Measurements from ENCODE around the gene FAAP20. TPM values are rescaled to one million over a fixed set of nuclear protein-coding genes. Genes with fewer than 3 reads are reported as not detected.

Gene FAAP20
- total RNA-seq, 1 experiment from 2014 or later, result 112 TPM

- TF ChIP-seq EZH2 (IDR thresholded peaks at IDR 0.05) (no peak), JUND (IDR thresholded peaks at IDR 0.05) (no peak), SP1 (IDR thresholded peaks at IDR 0.05; ENCODE audit: low read depth) (no peak), RAD21 (IDR thresholded peaks at IDR 0.05; ENCODE audit: low read depth) (no peak), FOSL1 (IDR thresholded peaks at IDR 0.05; ENCODE audit: low read depth) (no peak), ELF1 (IDR thresholded peaks at IDR 0.05; ENCODE audit: borderline replicate concordance, low read depth) (no peak), MAX (IDR thresholded peaks at IDR 0.05) (no peak)
- Histone ChIP-seq H3K9me2 (ENCODE audit: insufficient read depth) (no peaks in the 10 kb centered on the region), H3K4me1 (ENCODE audit: control insufficient read depth in 1 of 2, insufficient read depth in 2 of 2, low read length in 2 of 2) (no peaks in the 10 kb centered on the region), H3K36me3 (ENCODE audit: control insufficient read depth in 1 of 2, insufficient read depth in 2 of 2, low read length in 2 of 2) (peaks cover 2 to 3% of the 10 kb centered on the region in 2 experiments; a peak in 2 of 4 replicates), H3K27me3 (ENCODE audit: insufficient read depth, low read length) (no peaks in the 10 kb centered on the region), H3K27ac (ENCODE audit: low read depth, low read length) (no peak overlapping the region), H4K20me1 (ENCODE audit: insufficient read depth) (no peaks in the 10 kb centered on the region), H3K79me2 (ENCODE audit: insufficient read depth, low read length) (no peaks in the 10 kb centered on the region), H3K4me2 (ENCODE audit: low read length) (no peak overlapping the region), H2AFZ (ENCODE audit: low read depth, low read length, poor library complexity, severe bottlenecking) (no peak overlapping the region), H3K9ac (ENCODE audit: low read length) (no peak overlapping the region), H3K9me3 (ENCODE audit: control insufficient read depth in 1 of 2, insufficient read depth in 1 of 2, low read depth in 1 of 2, low read length in 2 of 2) (peaks cover 0 to 4% of the 10 kb centered on the region in 2 experiments; a peak in 1 of 4 replicates), H3K4me3 (replicated peaks in 1 of 2; ENCODE audit: low read depth in 1 of 2, low read length in 2 of 2) (no peak overlapping the region)
- ChIA-PET RAD21 (ENCODE audit: low non-redundant PET in 1 of 2, low total read pairs in 2 of 2, uncharacterized antibody in 2 of 2, unreplicated experiment in 2 of 2) (no interaction called here), CTCF (no interaction called here), POLR2A (no interaction called here)
- DNase-seq (ENCODE audit: low read depth, low spot score), result no peak
- no TSS peak for BruUV-seq (replicated peaks)
- ATAC-seq, result no peak
- intact Hi-C loops (cut with micrococcal nuclease), result no loop called here
These were observed 36.7 kb downstream of the FAAP20 start for GRCh38 chr1:2157856-2158255.

GRCh38 chr1:2156866-2157265 lies 37.7 kb downstream of the FAAP20 start:
- peaks cover 0 to 2% of the 10 kb centered on the region in 2 experiments; a peak in 2 of 4 replicates for H3K36me3 ChIP-seq (ENCODE audit: control insufficient read depth in 1 of 2, insufficient read depth in 2 of 2, low read length in 2 of 2)
- CTCF ChIA-PET, result interaction anchor here (1.0 kb wide), 1 partner anchor 16 kb away, joined by 5 read pairs; no protein-coding TSS in a partner anchor

More at GRCh38 chr1:2156866-2157265, 37.7 kb downstream of the FAAP20 start:
- Histone ChIP-seq H3K9me2 (ENCODE audit: insufficient read depth) (no peaks in the 10 kb centered on the region), H3K4me1 (ENCODE audit: control insufficient read depth in 1 of 2, insufficient read depth in 2 of 2, low read length in 2 of 2) (no peaks in the 10 kb centered on the region), H3K4me3 (replicated peaks in 1 of 2; ENCODE audit: low read depth in 1 of 2, low read length in 2 of 2) (no peak overlapping the region), H4K20me1 (ENCODE audit: insufficient read depth) (no peaks in the 10 kb centered on the region), H2AFZ (ENCODE audit: low read depth, low read length, poor library complexity, severe bottlenecking) (no peak overlapping the region), H3K4me2 (ENCODE audit: low read length) (no peak overlapping the region), H3K27ac (ENCODE audit: low read depth, low read length) (no peak overlapping the region), H3K79me2 (ENCODE audit: insufficient read depth, low read length) (no peaks in the 10 kb centered on the region), H3K9ac (ENCODE audit: low read length) (no peak overlapping the region), H3K27me3 (ENCODE audit: insufficient read depth, low read length) (no peaks in the 10 kb centered on the region), H3K9me3 (ENCODE audit: control insufficient read depth in 1 of 2, insufficient read depth in 1 of 2, low read depth in 1 of 2, low read length in 2 of 2) (peaks cover 0 to 4% of the 10 kb centered on the region in 2 experiments; a peak in 1 of 4 replicates)
- no peak for ATAC-seq
- BruUV-seq (replicated peaks), result no TSS peak
- RAD21 ChIA-PET (ENCODE audit: low non-redundant PET in 1 of 2, low total read pairs in 2 of 2, uncharacterized antibody in 2 of 2, unreplicated experiment in 2 of 2), result no interaction called here
- intact Hi-C loops (cut with micrococcal nuclease), result no loop called here
- POLR2A ChIA-PET, result no interaction called here
- DNase-seq (ENCODE audit: low read depth, low spot score), result no peak
- no peak for TF ChIP-seq SP1 (IDR thresholded peaks at IDR 0.05; ENCODE audit: low read depth)
- TF ChIP-seq RAD21 (IDR thresholded peaks at IDR 0.05; ENCODE audit: low read depth), result no peak
- TF ChIP-seq JUND (IDR thresholded peaks at IDR 0.05), result no peak
- no peak for TF ChIP-seq CEBPB (IDR thresholded peaks at IDR 0.05; ENCODE audit: low read depth)
- TF ChIP-seq ELF1 (IDR thresholded peaks at IDR 0.05; ENCODE audit: borderline replicate concordance, low read depth), result no peak
- no peak for TF ChIP-seq CBX3 (IDR thresholded peaks at IDR 0.05; ENCODE audit: low read depth)
